Astrocyte (in vitro differentiated cells and primary cell): Measurements from ENCODE around the gene SLC37A1.

ENCODE experiments used
- CTCF ChIP-seq: IDR thresholded peaks from 2 replicates; pipeline ENCODE4 v1.5.1; 2011; ENCODE audit warnings: low read depth, mild to moderate bottlenecking, inconsistent platforms, low read length, moderate library complexity; ENCODE audit not compliant: insufficient read depth
- EZH2 ChIP-seq: IDR thresholded peaks from 2 replicates; pipeline ENCODE4 v1.6.1; 2012; ENCODE audit warnings: mild to moderate bottlenecking, low read length, inconsistent platforms; ENCODE audit not compliant: insufficient read depth

- TF ChIP-seq EZH2: no peak
- no peak for TF ChIP-seq CTCF
Measured at GRCh38 chr21:42547001-42547905, 33.6 kb downstream of the SLC37A1 start.
